Muscle layer of duodenum (tissue), 2 donors: ENCODE measurements around the gene FADS1.
A peak's percentile ranks its signal among the peaks of the same experiment; 100 is the strongest.

ENCODE experiments used
- H3K27ac ChIP-seq: one replicate; pipeline ENCODE4 v1.7.0; 2013; ENCODE audit warnings: mild to moderate bottlenecking, low read length
- H3K27me3 ChIP-seq: one replicate; pipeline ENCODE4 v1.7.0; 2013; ENCODE audit warnings: low read depth, mild to moderate bottlenecking, control low read depth, low read length
- H3K36me3 ChIP-seq, 2 donors: one replicate each; pipeline ENCODE4 v1.7.0; 2013; ENCODE audit warnings: low read length in 2 of 2, control low read depth in 1 of 2, mild to moderate bottlenecking in 1 of 2; ENCODE audit not compliant: insufficient read depth in 2 of 2, control insufficient read depth in 1 of 2
- H3K4me1 ChIP-seq, 2 donors: one replicate each; pipeline ENCODE4 v1.7.0; 2013; ENCODE audit warnings: low read length in 2 of 2, mild to moderate bottlenecking in 2 of 2, control low read depth in 1 of 2, moderate library complexity in 1 of 2; ENCODE audit not compliant: insufficient read depth in 2 of 2, control insufficient read depth in 1 of 2
- H3K4me3 ChIP-seq, 2 donors: one replicate each; pipeline ENCODE4 v1.7.0; 2013; ENCODE audit warnings: low read length in 2 of 2, low read depth in 1 of 2, mild to moderate bottlenecking in 1 of 2
- H3K9me3 ChIP-seq, 2 donors: one replicate each; pipeline ENCODE4 v1.7.0; 2013; ENCODE audit warnings: low read length in 2 of 2, control low read depth in 1 of 2, mild to moderate bottlenecking in 1 of 2; ENCODE audit not compliant: control insufficient read depth in 1 of 2
- donor health status: healthy.

FADS1 gene

GRCh38 chr11:61832207-61832606 lies 15.4 kb upstream of the FADS1 start:
- no peaks in the 10 kb centered on the region for H3K27me3 ChIP-seq
- no peaks in the 10 kb centered on the region for H3K36me3 ChIP-seq
- H3K27ac ChIP-seq = no peak overlapping the region
- peaks cover 0 to 15% of the 10 kb centered on the region in 2 donors for H3K4me1 ChIP-seq
- H3K4me3 ChIP-seq = no peak overlapping the region
- H3K9me3 ChIP-seq = no peaks in the 10 kb centered on the region

- Histone ChIP-seq H3K27ac (peak overlapping the region; percentile 53), H3K27me3 (no peaks in the 10 kb centered on the region), H3K36me3 (no peaks in the 10 kb centered on the region), H3K4me1 (peaks cover 0 to 18% of the 10 kb centered on the region in 2 donors), H3K4me3 (peak overlapping the region in 1 of 2 donors; percentile 75), H3K9me3 (no peaks in the 10 kb centered on the region)
Observed at GRCh38 chr11:61830237-61831105, 13.7 kb upstream of the FADS1 start.

GRCh38 chr11:61829806-61830205 lies 13.0 kb upstream of the FADS1 start:
- peaks cover 0 to 18% of the 10 kb centered on the region in 2 donors for H3K4me1 ChIP-seq
- peak overlapping the region; percentile 53 for H3K27ac ChIP-seq
- no peaks in the 10 kb centered on the region for H3K36me3 ChIP-seq
- no peaks in the 10 kb centered on the region for H3K9me3 ChIP-seq
- H3K27me3 ChIP-seq = no peaks in the 10 kb centered on the region
- peak overlapping the region; percentile 59 to 75 for H3K4me3 ChIP-seq

- Histone ChIP-seq H3K27me3 (no peaks in the 10 kb centered on the region), H3K27ac (peak overlapping the region; percentile 53), H3K36me3 (no peaks in the 10 kb centered on the region), H3K4me1 (peaks cover 0 to 18% of the 10 kb centered on the region in 2 donors), H3K4me3 (peak overlapping the region; percentile 59 to 75), H3K9me3 (no peaks in the 10 kb centered on the region)
Observed at GRCh38 chr11:61828629-61829407, 12.0 kb upstream of the FADS1 start.

GRCh38 chr11:61828379-61828628 lies 11.5 kb upstream of the FADS1 start:
- H3K9me3 ChIP-seq = no peaks in the 10 kb centered on the region
- peak overlapping the region; percentile 59 to 75 for H3K4me3 ChIP-seq
- no peaks in the 10 kb centered on the region for H3K27me3 ChIP-seq
- H3K36me3 ChIP-seq = no peaks in the 10 kb centered on the region
- peak overlapping the region; percentile 23 for H3K27ac ChIP-seq
- H3K4me1 ChIP-seq = peaks cover 0 to 18% of the 10 kb centered on the region in 2 donors

GRCh38 chr11:61827571-61828378 lies 11.0 kb upstream of the FADS1 start, which contains the start of gene FADS2:
Gene FADS2, plus strand, starts transcription at chr11:61828300. Its CDS starts 91 bp downstream, at chr11:61828391.
- Histone ChIP-seq H3K27me3 (no peaks in the 10 kb centered on the region), H3K4me1 (peaks cover 0 to 18% of the 10 kb centered on the region in 2 donors), H3K36me3 (no peaks in the 10 kb centered on the region), H3K9me3 (no peaks in the 10 kb centered on the region), H3K4me3 (peak within 1 kb of the TSS; percentile 59 to 75), H3K27ac (peak within 1 kb of the TSS; percentile 60)

- Histone ChIP-seq H3K4me3 (peak overlapping the region; percentile 59 to 75), H3K27ac (peak overlapping the region; percentile 60), H3K36me3 (no peaks in the 10 kb centered on the region), H3K4me1 (peaks cover 0 to 18% of the 10 kb centered on the region in 2 donors), H3K9me3 (no peaks in the 10 kb centered on the region), H3K27me3 (no peaks in the 10 kb centered on the region)
Observed at GRCh38 chr11:61826930-61827570, 10.2 kb upstream of the FADS1 start.

GRCh38 chr11:61820174-61820573 lies 3.4 kb upstream of the FADS1 start:
- Histone ChIP-seq H3K9me3 (no peaks in the 10 kb centered on the region), H3K4me1 (peaks cover 0 to 9% of the 10 kb centered on the region in 2 donors), H3K36me3 (no peaks in the 10 kb centered on the region), H3K27me3 (no peaks in the 10 kb centered on the region), H3K27ac (no peak overlapping the region), H3K4me3 (no peak overlapping the region)

GRCh38 chr11:61817471-61818202 lies 834 bp upstream of the FADS1 start:
- H3K4me1 ChIP-seq = peaks cover 0 to 9% of the 10 kb centered on the region in 2 donors

More at GRCh38 chr11:61817471-61818202, 834 bp upstream of the FADS1 start:
- Histone ChIP-seq H3K36me3 (peaks cover under 1 to 3% of the 10 kb centered on the region in 2 donors), H3K27ac (no peak overlapping the region), H3K27me3 (no peaks in the 10 kb centered on the region), H3K9me3 (no peaks in the 10 kb centered on the region), H3K4me3 (peak overlapping the region in 1 of 2 donors; percentile 69)
